ENCODE data around the gene ATXN1. TPM values are rescaled to one million over a fixed set of nuclear protein-coding genes. Genes with fewer than 3 reads are reported as not detected.

ATXN1 gene
- total RNA-seq, 4 donors from 2014 or later, result 21.0 to 102 (median 51.1) TPM

DNA sequence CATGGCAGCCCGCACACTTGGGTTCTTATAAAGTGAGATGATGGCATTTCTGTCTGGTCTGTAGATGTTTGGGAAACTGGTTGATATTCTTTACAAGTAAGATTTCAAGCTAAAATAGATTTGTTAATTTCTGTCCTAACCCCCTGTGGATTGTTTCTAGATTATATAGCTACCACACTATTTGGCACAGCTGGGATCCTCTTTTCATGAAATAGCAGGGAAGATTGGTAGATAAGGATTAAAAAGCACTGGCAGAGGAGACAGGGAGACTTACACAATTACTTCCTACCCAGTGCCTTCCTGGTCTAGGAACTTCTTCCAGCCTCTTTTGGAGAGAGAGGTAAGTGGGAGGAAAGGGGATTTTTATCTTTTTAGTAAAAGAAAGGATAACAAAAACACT is 13.2 kb upstream of the ATXN1 start:
- H3K27ac ChIP-seq, result no peak overlapping the region
- no peak for TF ChIP-seq POLR2A (IDR thresholded peaks at IDR 0.05)
- TF ChIP-seq, protein P1, sequence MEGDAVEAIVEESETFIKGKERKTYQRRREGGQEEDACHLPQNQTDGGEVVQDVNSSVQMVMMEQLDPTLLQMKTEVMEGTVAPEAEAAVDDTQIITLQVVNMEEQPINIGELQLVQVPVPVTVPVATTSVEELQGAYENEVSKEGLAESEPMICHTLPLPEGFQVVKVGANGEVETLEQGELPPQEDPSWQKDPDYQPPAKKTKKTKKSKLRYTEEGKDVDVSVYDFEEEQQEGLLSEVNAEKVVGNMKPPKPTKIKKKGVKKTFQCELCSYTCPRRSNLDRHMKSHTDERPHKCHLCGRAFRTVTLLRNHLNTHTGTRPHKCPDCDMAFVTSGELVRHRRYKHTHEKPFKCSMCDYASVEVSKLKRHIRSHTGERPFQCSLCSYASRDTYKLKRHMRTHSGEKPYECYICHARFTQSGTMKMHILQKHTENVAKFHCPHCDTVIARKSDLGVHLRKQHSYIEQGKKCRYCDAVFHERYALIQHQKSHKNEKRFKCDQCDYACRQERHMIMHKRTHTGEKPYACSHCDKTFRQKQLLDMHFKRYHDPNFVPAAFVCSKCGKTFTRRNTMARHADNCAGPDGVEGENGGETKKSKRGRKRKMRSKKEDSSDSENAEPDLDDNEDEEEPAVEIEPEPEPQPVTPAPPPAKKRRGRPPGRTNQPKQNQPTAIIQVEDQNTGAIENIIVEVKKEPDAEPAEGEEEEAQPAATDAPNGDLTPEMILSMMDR (IDR thresholded peaks at IDR 0.05), result no peak
- H3K36me3 ChIP-seq, result no peaks in the 10 kb centered on the region
- no peaks in the 10 kb centered on the region for H3K9me3 ChIP-seq
- intact Hi-C loops (cut with DNase I; ENCODE audit: low total_unique reads), result no loop called here
- no peak overlapping the region for H3K4me3 ChIP-seq
- DNase-seq, result no peak
- no peaks in the 10 kb centered on the region for H3K27me3 ChIP-seq
- H3K4me1 ChIP-seq, result peaks cover 3 to 4% of the 10 kb centered on the region in 2 donors

DNA sequence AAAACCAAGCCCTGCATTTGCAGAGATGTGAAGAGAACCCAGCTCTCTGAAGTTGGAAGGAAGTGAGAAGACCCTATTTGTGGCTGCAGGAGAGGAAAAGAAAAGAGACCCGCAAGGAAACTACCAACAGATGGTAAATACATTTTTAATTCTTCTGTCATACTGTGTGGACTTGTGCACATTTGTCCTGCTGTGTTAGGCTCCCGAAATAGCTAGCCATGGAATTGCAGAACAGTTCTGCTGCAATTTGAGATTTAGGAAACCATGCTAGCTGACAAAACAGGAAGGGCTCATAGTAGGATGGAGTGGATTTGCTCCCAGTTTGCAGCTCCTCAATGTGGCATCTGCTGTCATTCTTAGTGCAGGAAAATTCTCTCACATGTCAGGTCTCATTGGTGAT is 12.1 kb upstream of the ATXN1 start:
- intact Hi-C loops (cut with DNase I; ENCODE audit: low total_unique reads), result no loop called here
- no peak overlapping the region for H3K4me3 ChIP-seq
- no peaks in the 10 kb centered on the region for H3K9me3 ChIP-seq
- peaks cover 3 to 4% of the 10 kb centered on the region in 2 donors for H3K4me1 ChIP-seq
- no peak for DNase-seq
- H3K27me3 ChIP-seq, result no peaks in the 10 kb centered on the region
- H3K27ac ChIP-seq, result no peak overlapping the region
- TF ChIP-seq POLR2A (IDR thresholded peaks at IDR 0.05), result no peak
- TF ChIP-seq, protein P1 (IDR thresholded peaks at IDR 0.05), result no peak
- H3K36me3 ChIP-seq, result no peaks in the 10 kb centered on the region

DNA sequence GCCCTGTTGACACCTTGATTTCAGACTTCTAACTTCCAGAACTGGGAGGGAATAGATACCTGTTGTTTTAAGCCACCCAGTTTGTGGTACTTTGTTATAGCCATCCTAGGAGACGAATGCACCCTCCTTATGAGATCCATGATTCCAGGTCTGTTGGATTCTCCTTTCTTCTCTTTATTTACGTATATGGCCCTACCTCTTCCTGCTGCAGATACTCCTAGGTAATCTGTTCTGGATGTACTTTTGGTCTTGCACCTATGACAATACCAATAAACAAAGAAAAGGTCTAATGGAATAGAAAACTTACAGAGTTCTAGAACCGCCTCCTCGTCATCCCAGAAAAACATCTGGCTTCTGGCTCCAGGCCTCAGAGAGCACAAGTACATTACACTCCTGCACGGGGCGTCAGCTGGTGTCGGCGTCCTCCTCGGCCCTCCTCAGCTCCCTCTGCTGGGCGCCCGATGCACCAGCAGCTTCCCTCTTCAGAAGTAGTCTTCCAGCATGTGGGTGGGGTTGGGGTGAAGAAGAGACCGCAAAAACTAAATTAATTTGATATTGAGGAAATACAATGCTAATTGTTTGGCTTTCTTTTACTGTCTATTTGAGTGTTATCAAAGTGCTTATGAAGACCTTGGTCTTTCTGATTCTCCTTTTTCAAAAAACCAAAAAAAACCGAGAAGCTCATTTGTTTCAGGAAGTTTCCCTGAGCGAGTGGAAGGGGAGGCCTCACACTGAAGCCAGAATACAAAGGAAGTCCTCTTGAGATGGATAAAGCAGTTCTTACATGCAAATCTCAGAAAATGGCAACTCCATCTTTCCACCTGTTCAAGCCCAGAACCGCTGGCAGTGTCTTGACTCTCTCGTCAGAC is 9.7 kb upstream of the ATXN1 start:
- Histone ChIP-seq H3K9me3 (no peaks in the 10 kb centered on the region), H3K27me3 (no peaks in the 10 kb centered on the region), H3K36me3 (no peaks in the 10 kb centered on the region), H3K27ac (peak overlapping the region; percentile 43 to 80), H3K4me1 (peaks cover 3 to 4% of the 10 kb centered on the region in 2 donors), H3K4me3 (no peak overlapping the region)
- peak; percentile 72 to 78 for DNase-seq
- TF ChIP-seq POLR2A (IDR thresholded peaks at IDR 0.05), result no peak
- TF ChIP-seq, protein P1 (IDR thresholded peaks at IDR 0.05), result peak; percentile 71 to 83 (median 76)
- intact Hi-C loops (cut with DNase I; ENCODE audit: low total_unique reads), result no loop called here

DNA sequence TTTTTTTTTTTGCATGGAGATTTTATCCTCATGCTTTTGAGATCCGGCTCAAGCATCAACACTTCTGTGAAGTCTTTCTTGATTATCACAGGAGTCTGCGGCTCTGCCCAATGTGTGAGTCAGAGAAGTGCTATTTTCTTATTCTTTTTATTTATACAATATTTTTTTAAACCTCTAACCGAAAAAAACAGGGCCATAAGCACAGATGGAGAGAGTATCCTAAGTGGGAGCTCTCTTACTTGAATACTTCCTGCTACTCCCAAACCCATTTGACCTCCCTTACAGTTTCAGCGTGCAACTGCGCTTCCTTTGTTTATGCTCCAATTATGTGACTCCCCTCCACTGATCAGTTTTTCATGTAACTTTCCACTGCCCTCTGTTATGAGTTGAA is 8.7 kb upstream of the ATXN1 start:
- H3K36me3 ChIP-seq, result no peaks in the 10 kb centered on the region
- H3K4me1 ChIP-seq, result peaks cover 3 to 4% of the 10 kb centered on the region in 2 donors
- no peaks in the 10 kb centered on the region for H3K9me3 ChIP-seq
- TF ChIP-seq POLR2A (IDR thresholded peaks at IDR 0.05), result no peak
- TF ChIP-seq, protein P1 (IDR thresholded peaks at IDR 0.05), result no peak
- peak overlapping the region; percentile 43 to 80 for H3K27ac ChIP-seq
- no peaks in the 10 kb centered on the region for H3K27me3 ChIP-seq
- intact Hi-C loops (cut with DNase I; ENCODE audit: low total_unique reads), result loop anchor here (10.0 kb wide), 1 partner anchor 255 kb away; no protein-coding TSS in a partner anchor
- DNase-seq, result no peak
- no peak overlapping the region for H3K4me3 ChIP-seq
